Measurements from ENCODE around the gene TAP2. TPM values are rescaled to one million over a fixed set of nuclear protein-coding genes. Genes with fewer than 3 reads are reported as not detected.

TAP2 gene
- total RNA-seq, 4 donors from 2014 or later, result 13.6 to 23.3 (median 15.6) TPM

DNA sequence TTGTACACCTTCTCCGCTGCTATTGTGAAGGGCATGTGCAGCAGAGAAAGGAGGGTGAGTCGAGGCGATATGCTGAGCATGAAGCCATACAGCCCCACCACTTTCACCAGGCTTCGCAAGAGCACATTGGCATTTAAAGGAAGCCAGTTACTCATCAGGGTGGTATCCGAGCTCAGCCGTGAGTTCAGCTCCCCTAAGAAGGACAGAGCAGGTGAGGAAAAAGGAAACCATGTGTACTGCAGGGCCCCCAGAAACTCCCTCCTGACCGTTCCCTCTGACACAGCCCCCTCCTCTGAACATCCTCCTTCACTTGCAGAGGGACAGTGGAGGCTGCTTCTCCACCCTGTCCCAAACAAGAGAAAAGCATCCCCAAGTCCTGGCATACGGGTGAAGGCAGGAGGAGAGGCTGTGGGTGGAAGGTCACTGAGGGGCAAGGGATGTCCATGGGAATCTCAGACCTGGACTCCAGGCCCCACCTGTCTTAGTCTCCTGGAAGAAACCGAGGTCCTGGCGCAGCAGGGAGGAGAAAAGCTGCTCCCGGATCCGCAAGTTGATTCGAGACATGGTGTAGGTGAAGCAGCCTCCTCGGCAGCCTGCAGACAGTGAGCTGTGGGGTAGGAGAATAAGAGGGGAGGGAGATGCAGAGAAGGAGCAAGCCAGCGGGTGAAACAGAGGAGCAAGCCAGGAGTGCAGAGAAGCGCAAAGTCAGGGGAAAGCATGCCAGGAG is 3.2 kb downstream of the TAP2 start:
- TF ChIP-seq POLR2A (IDR thresholded peaks at IDR 0.05), result no peak
- TF ChIP-seq, protein P1, sequence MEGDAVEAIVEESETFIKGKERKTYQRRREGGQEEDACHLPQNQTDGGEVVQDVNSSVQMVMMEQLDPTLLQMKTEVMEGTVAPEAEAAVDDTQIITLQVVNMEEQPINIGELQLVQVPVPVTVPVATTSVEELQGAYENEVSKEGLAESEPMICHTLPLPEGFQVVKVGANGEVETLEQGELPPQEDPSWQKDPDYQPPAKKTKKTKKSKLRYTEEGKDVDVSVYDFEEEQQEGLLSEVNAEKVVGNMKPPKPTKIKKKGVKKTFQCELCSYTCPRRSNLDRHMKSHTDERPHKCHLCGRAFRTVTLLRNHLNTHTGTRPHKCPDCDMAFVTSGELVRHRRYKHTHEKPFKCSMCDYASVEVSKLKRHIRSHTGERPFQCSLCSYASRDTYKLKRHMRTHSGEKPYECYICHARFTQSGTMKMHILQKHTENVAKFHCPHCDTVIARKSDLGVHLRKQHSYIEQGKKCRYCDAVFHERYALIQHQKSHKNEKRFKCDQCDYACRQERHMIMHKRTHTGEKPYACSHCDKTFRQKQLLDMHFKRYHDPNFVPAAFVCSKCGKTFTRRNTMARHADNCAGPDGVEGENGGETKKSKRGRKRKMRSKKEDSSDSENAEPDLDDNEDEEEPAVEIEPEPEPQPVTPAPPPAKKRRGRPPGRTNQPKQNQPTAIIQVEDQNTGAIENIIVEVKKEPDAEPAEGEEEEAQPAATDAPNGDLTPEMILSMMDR (IDR thresholded peaks at IDR 0.05), result no peak
- intact Hi-C loops (cut with DNase I; ENCODE audit: low total_unique reads), result no loop called here
- 95 to 97% methylated on average over 15 to 16 of the region's 16 CpGs for WGBS, 2 donors

DNA sequence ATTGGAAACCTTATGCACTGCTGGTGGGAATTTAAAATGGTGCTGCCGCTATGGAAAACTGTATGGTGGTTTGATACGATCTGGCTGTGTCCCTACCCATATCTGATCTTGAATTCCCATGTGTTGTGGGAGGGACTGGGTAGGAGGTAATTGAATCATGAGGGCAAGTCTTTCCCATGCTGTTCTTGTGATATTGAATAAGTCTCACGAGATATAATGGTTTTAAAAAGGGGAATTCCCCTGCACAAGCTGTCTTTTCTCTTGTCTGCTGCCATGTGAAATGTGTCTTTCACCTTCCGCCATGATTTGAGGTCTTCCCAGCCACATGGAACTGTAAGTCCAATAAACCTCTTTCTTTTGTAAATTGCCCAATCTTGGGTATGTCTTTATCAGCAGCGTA is 4.9 kb downstream of the TAP2 start:
- intact Hi-C loops (cut with DNase I; ENCODE audit: low total_unique reads), result no loop called here
- no peak for DNase-seq (ENCODE audit: low spot score in 2 of 2)
- TF ChIP-seq, protein P1 (IDR thresholded peaks at IDR 0.05), result no peak
- TF ChIP-seq POLR2A (IDR thresholded peaks at IDR 0.05), result no peak
- 83% methylated on average over 5 of the region's 5 CpGs for WGBS, 2 donors
- no peak overlapping the region for H3K4me3 ChIP-seq (ENCODE audit: low read depth, poor library complexity, severe bottlenecking)

More for the DNA sequence above, 3.2 kb downstream of the TAP2 start:
- no peak overlapping the region for H3K4me3 ChIP-seq (ENCODE audit: low read depth, poor library complexity, severe bottlenecking)
- no peak for DNase-seq (ENCODE audit: low spot score in 2 of 2)

DNA sequence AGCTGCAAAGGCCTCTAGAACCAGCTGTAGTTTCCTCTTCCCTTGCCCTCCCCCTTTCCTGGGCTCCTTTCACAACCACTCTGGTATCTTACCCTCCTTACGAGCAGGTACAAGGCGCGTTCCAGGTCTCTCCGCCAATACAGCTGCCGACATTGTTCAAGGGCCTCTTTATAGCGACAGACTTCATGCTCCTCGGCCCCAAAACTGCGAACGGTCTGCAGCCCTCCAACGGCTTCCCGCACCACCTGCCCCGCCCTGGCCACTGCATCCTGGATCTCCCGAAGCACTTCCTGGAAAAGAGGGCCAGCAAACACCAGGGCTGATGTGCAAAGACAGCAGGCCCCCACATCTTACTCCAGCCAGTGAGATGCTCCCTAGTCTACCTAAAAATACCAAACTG is 6.0 kb downstream of the TAP2 start:
- WGBS, 2 donors, result 82 to 88% methylated on average over 13 of the region's 13 CpGs
- no peak overlapping the region for H3K4me3 ChIP-seq (ENCODE audit: low read depth, poor library complexity, severe bottlenecking)
- intact Hi-C loops (cut with DNase I; ENCODE audit: low total_unique reads), result no loop called here
- DNase-seq (ENCODE audit: low spot score in 2 of 2), result no peak
- TF ChIP-seq POLR2A (IDR thresholded peaks at IDR 0.05), result no peak
- TF ChIP-seq, protein P1 (IDR thresholded peaks at IDR 0.05), result no peak

DNA sequence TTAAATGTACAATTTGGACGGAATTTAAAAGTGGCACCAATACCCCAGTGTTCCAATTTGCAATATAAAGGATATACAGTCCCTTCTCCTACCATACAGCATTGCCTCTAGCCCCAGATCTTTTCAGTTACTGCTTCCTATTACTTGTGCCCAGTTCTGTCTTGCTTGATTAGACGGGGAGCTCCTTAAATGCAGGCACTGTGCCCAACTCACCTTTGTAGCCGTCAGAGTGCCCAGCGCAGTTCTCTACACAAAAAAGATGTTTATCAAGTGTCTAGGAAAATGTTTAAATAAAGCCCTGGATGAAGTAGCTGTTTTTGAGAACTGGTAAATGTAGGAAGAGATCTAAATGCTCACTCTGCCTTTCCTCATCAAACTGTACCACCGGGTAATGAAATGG is 7.6 kb downstream of the TAP2 start:
- WGBS, 2 donors, result 91 to 92% methylated on average over 5 of the region's 5 CpGs
- no peak for TF ChIP-seq POLR2A (IDR thresholded peaks at IDR 0.05)
- TF ChIP-seq, protein P1 (IDR thresholded peaks at IDR 0.05), result no peak
- no peak for DNase-seq (ENCODE audit: low spot score in 2 of 2)
- no peak overlapping the region for H3K4me3 ChIP-seq (ENCODE audit: low read depth, poor library complexity, severe bottlenecking)
- intact Hi-C loops (cut with DNase I; ENCODE audit: low total_unique reads), result no loop called here

DNA sequence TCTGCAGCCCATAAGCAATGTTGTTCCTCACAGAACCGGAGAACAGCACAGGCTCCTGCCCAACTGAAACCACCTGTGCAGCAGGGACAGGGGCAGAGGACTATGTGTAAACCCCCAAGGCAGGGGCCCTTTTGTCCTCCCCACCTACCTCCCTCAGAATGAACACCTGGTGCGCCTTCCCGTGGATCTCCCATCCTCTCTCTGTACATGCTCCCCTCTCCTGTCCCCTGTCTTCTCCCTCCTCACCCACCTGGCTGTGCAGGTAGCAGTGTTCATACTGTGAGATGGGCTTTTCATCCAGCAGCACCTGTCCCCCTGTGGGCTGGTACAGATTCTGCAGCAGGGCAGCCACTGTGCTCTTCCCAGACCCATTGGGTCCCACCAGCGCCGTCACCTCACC is 8.5 kb downstream of the TAP2 start:
- intact Hi-C loops (cut with DNase I; ENCODE audit: low total_unique reads), result no loop called here
- WGBS, 2 donors, result 92 to 98% methylated on average over 5 of the region's 5 CpGs
- no peak overlapping the region for H3K4me3 ChIP-seq (ENCODE audit: low read depth, poor library complexity, severe bottlenecking)
- DNase-seq (ENCODE audit: low spot score in 2 of 2), result no peak
- TF ChIP-seq POLR2A (IDR thresholded peaks at IDR 0.05), result no peak
- TF ChIP-seq, protein P1 (IDR thresholded peaks at IDR 0.05), result no peak

DNA sequence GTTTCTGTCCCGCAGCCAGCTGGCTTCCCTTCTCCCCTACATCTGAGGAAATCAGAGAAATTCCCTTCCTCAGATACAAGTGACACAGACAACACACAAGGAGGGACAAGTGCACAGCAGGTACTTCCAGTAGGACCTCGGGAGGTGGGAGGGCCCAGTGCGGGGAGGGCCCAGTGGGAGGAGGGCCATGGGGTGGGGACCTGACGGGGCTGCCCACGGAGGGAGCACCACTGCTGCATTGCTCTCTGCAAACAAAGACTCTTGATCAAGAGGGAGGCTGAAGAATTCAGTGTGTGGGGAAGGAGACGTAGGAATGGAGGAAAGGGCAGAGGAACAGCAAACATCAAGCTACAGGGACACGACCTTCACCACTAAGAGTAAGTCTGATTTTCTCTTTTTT is 9.0 kb downstream of the TAP2 start:
- WGBS, 2 donors, result 76 to 78% methylated on average over 7 of the region's 7 CpGs

More for the DNA sequence above, 9.0 kb downstream of the TAP2 start:
- intact Hi-C loops (cut with DNase I; ENCODE audit: low total_unique reads), result no loop called here
- DNase-seq (ENCODE audit: low spot score in 2 of 2), result no peak
- TF ChIP-seq, protein P1 (IDR thresholded peaks at IDR 0.05), result no peak
- no peak for TF ChIP-seq POLR2A (IDR thresholded peaks at IDR 0.05)
- no peak overlapping the region for H3K4me3 ChIP-seq (ENCODE audit: low read depth, poor library complexity, severe bottlenecking)

All from lower leg skin (tissue), 4 donors.